Glutamatergic neuron (in vitro differentiated cells): ENCODE results near the gene VAMP3. TPM values are rescaled to one million over a fixed set of nuclear protein-coding genes. Genes with fewer than 3 reads are reported as not detected.

Experiments
- DNase-seq: peaks from one replicate; pipeline ENCODE4 v3.0.0; 2022
- H3K27ac Mint-ChIP-seq: one replicate; pipeline ENCODE4 v1.8.0; 2020; ENCODE audit warnings: mild to moderate bottlenecking, mixed read lengths, inconsistent platforms; ENCODE audit not compliant: unreplicated experiment
- H3K27me3 Mint-ChIP-seq: one replicate; pipeline ENCODE4 v1.8.0; 2020; ENCODE audit warnings: mild to moderate bottlenecking, moderate library complexity, mixed read lengths, inconsistent platforms; ENCODE audit not compliant: unreplicated experiment
- H3K36me3 Mint-ChIP-seq: one replicate; pipeline ENCODE4 v1.8.0; 2020; ENCODE audit warnings: mild to moderate bottlenecking, mixed read lengths, inconsistent platforms; ENCODE audit not compliant: unreplicated experiment
- H3K4me1 Mint-ChIP-seq: one replicate; pipeline ENCODE4 v1.8.0; 2020; ENCODE audit warnings: mild to moderate bottlenecking, low read depth, mixed read lengths, inconsistent platforms; ENCODE audit not compliant: unreplicated experiment
- H3K4me3 Mint-ChIP-seq: one replicate; pipeline ENCODE4 v1.8.0; 2020; ENCODE audit warnings: mild to moderate bottlenecking, mixed read lengths, inconsistent platforms; ENCODE audit not compliant: unreplicated experiment
- H3K9me3 Mint-ChIP-seq: one replicate; pipeline ENCODE4 v1.8.0; 2020; ENCODE audit warnings: mild to moderate bottlenecking, moderate library complexity, mixed read lengths, inconsistent platforms; ENCODE audit not compliant: unreplicated experiment
- CTCF ChIP-seq: fragments of 200-600 bp; sonication (generic); IDR thresholded peaks from one replicate; pipeline ENCODE4 v1.5.0; 2021; ENCODE audit not compliant: partially characterized antibody, unreplicated experiment
- total RNA-seq: library from RNA; stranded (reverse); fragmentation: NEBNext Ultra II Directional; extraction: Animal tissue kit (Norgen Biotek cat#: 25700); gene quantifications from one replicate; pipeline ENCODE4 v1.2.1, GENCODE V29; 2021; ENCODE audit not compliant: unreplicated experiment

VAMP3 gene
- total RNA-seq, 1 donor from 2014 or later: 21.3 TPM

- Mint-ChIP-seq H3K36me3 (no peaks in the 10 kb centered on the region), H3K27ac (no peak overlapping the region), H3K4me1 (peaks cover 6% of the 10 kb centered on the region), H3K27me3 (peaks cover 2% of the 10 kb centered on the region), H3K4me3 (no peak overlapping the region), H3K9me3 (peaks cover 3% of the 10 kb centered on the region)
- no peak for DNase-seq
- no peak for TF ChIP-seq CTCF
Measured at GRCh38 chr1:7727809-7728471, 43.2 kb upstream of the VAMP3 start.

- no peak for DNase-seq
- peaks cover 6% of the 10 kb centered on the region for H3K4me1 Mint-ChIP-seq
- H3K27me3 Mint-ChIP-seq: peaks cover 2% of the 10 kb centered on the region
- no peaks in the 10 kb centered on the region for H3K36me3 Mint-ChIP-seq
- no peak overlapping the region for H3K4me3 Mint-ChIP-seq
- H3K9me3 Mint-ChIP-seq: peaks cover 3% of the 10 kb centered on the region
- H3K27ac Mint-ChIP-seq: no peak overlapping the region
- no peak for TF ChIP-seq CTCF
Measured at GRCh38 chr1:7729761-7730160, 41.3 kb upstream of the VAMP3 start.

- Mint-ChIP-seq H3K4me3 (no peak overlapping the region), H3K9me3 (peaks cover 3% of the 10 kb centered on the region)
Measured at GRCh38 chr1:7732331-7732730, 38.8 kb upstream of the VAMP3 start.

DNA sequence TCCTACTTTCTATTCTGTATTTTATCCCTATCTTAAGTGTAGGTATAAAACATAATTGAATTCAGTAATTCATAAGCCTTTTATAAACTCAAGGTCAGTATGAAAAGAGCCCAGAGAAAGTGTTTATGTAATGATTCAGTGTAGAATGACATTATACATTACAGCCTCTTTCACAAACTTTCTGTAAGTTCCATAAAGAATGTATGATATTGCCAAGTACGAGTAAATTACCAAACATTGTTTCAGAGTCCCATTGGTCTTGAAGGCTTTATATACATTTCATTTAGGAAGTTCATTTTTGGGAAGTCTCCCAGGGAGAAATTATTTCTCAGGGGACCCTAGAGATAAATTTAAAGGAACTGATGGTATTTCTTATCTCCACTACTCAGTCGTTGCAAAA, 37.8 kb upstream of the VAMP3 start:
- H3K9me3 Mint-ChIP-seq: peaks cover 3% of the 10 kb centered on the region
- no peak for TF ChIP-seq CTCF
- H3K27me3 Mint-ChIP-seq: peaks cover 2% of the 10 kb centered on the region
- no peak for DNase-seq
- H3K4me3 Mint-ChIP-seq: no peak overlapping the region
- H3K27ac Mint-ChIP-seq: no peak overlapping the region
- H3K36me3 Mint-ChIP-seq: peaks cover 11% of the 10 kb centered on the region
- peaks cover 5% of the 10 kb centered on the region for H3K4me1 Mint-ChIP-seq

More at GRCh38 chr1:7732331-7732730, 38.8 kb upstream of the VAMP3 start:
- TF ChIP-seq CTCF: no peak
- peaks cover 6% of the 10 kb centered on the region for H3K4me1 Mint-ChIP-seq
- H3K27me3 Mint-ChIP-seq: peaks cover 2% of the 10 kb centered on the region
- H3K36me3 Mint-ChIP-seq: peaks cover 7% of the 10 kb centered on the region
- no peak for DNase-seq
- no peak overlapping the region for H3K27ac Mint-ChIP-seq

DNA sequence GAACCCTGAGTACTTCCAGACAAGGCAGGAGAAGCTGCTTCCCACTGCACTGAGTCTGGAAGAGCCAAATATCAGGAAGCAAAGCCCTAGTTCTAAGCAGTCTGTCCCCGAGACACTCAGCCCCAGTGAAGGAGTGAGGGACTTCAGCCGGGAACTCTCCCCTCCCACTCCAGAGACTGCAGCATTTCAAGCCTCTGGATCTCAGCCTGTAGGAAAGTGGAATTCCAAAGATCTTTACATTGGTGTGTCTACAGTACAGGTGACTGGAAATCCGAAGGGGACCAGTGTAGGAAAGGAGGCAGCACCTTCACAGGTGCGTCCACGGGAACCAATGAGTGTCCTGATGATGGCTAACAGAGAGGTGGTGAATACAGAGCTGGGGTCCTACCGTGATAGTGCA, 33.1 kb upstream of the VAMP3 start:
- Mint-ChIP-seq H3K36me3 (peaks cover 24% of the 10 kb centered on the region), H3K27ac (no peak overlapping the region), H3K27me3 (peaks cover 2% of the 10 kb centered on the region), H3K4me1 (no peaks in the 10 kb centered on the region), H3K4me3 (no peak overlapping the region), H3K9me3 (no peaks in the 10 kb centered on the region)
- no peak for DNase-seq
- TF ChIP-seq CTCF: no peak
